Caki2 (cell line): ENCODE results near the gene CFAP99. TPM values are rescaled to one million over a fixed set of nuclear protein-coding genes. Genes with fewer than 3 reads are reported as not detected.

Experiments used
- DNase-seq: peaks from one replicate; pipeline ENCODE4 v3.0.0-alpha.2; 2015; ENCODE audit warnings: low read depth
- in situ Hi-C: cut with HindIII; loops from 2 replicates; pipeline ENCODE4 v1.10.0; 2016; ENCODE audit warnings: low sequenced_read_pairs, low pct_unique_long_range_greater_than_20kb, mixed read lengths
- total RNA-seq: library from RNA; depleted of rRNA; stranded (reverse); fragments of >200 nt; shearing (Covaris generic); gene quantifications from 2 replicates; pipeline ENCODE4 v1.2.3, GENCODE V29; 2014; ENCODE audit warnings: low replicate concordance

The CFAP99 gene
- total RNA-seq, 1 experiment from 2014 or later = not detected

GRCh38 chr4:2388429-2389182, 30.1 kb upstream of the CFAP99 start:
- no peak for DNase-seq
- in situ Hi-C loops = no loop called here

- DNase-seq = no peak
- in situ Hi-C loops = no loop called here
Measured at GRCh38 chr4:2389691-2390090, 29.1 kb upstream of the CFAP99 start.

- in situ Hi-C loops = no loop called here
Measured at GRCh38 chr4:2390146-2390545, 28.6 kb upstream of the CFAP99 start.

GRCh38 chr4:2390784-2391421, 27.9 kb upstream of the CFAP99 start:
- DNase-seq = no peak
- in situ Hi-C loops = no loop called here

More at GRCh38 chr4:2390146-2390545, 28.6 kb upstream of the CFAP99 start:
- DNase-seq = no peak

GRCh38 chr4:2393353-2394270, 25.1 kb upstream of the CFAP99 start:
- DNase-seq = no peak
- in situ Hi-C loops = no loop called here

GRCh38 chr4:2394528-2394927, 24.2 kb upstream of the CFAP99 start:
- in situ Hi-C loops = no loop called here
- no peak for DNase-seq

GRCh38 chr4:2395038-2395437, 23.7 kb upstream of the CFAP99 start:
- in situ Hi-C loops = no loop called here
- peak; percentile 39 for DNase-seq

- in situ Hi-C loops = no loop called here
Measured at GRCh38 chr4:2395584-2395983, 23.2 kb upstream of the CFAP99 start.

GRCh38 chr4:2396781-2397368, 21.9 kb upstream of the CFAP99 start:
- in situ Hi-C loops = no loop called here
- no peak for DNase-seq

More at GRCh38 chr4:2395584-2395983, 23.2 kb upstream of the CFAP99 start:
- DNase-seq = no peak

- DNase-seq = no peak
- in situ Hi-C loops = no loop called here
Measured at GRCh38 chr4:2397596-2398379, 21.0 kb upstream of the CFAP99 start.

GRCh38 chr4:2399216-2399615, 19.5 kb upstream of the CFAP99 start:
- DNase-seq = no peak
- in situ Hi-C loops = no loop called here

GRCh38 chr4:2399631-2400190, 19.0 kb upstream of the CFAP99 start:
- in situ Hi-C loops = no loop called here

GRCh38 chr4:2400841-2401609, 17.7 kb upstream of the CFAP99 start:
- in situ Hi-C loops = no loop called here
- no peak for DNase-seq

More at GRCh38 chr4:2399631-2400190, 19.0 kb upstream of the CFAP99 start:
- no peak for DNase-seq

GRCh38 chr4:2401610-2401983, 17.2 kb upstream of the CFAP99 start:
- in situ Hi-C loops = no loop called here
- no peak for DNase-seq

- in situ Hi-C loops = no loop called here
- DNase-seq = no peak
Measured at GRCh38 chr4:2402048-2402842, 16.5 kb upstream of the CFAP99 start.

GRCh38 chr4:2402941-2403340, 15.8 kb upstream of the CFAP99 start:
- in situ Hi-C loops = no loop called here
- DNase-seq = no peak
